Measurements from ENCODE around the gene SDHB. TPM values are rescaled to one million over a fixed set of nuclear protein-coding genes. Genes with fewer than 3 reads are reported as not detected.

Gene SDHB
- total RNA-seq, 1 donor, result 100 TPM

GRCh38 chr1:16970132-16970910 lies 83.5 kb downstream of the SDHB start:
- Histone ChIP-seq H3K4me3 (ENCODE audit: low read length) (no peak overlapping the region), H3K4me1 (ENCODE audit: insufficient read depth, low read length) (no peaks in the 10 kb centered on the region), H3K9me3 (ENCODE audit: low read depth, low read length) (no peaks in the 10 kb centered on the region), H3K27me3 (ENCODE audit: insufficient read depth, low read length) (no peaks in the 10 kb centered on the region)

- Histone ChIP-seq H3K27me3 (ENCODE audit: insufficient read depth, low read length) (no peaks in the 10 kb centered on the region), H3K4me3 (ENCODE audit: low read length) (no peak overlapping the region), H3K4me1 (ENCODE audit: insufficient read depth, low read length) (no peaks in the 10 kb centered on the region), H3K9me3 (ENCODE audit: low read depth, low read length) (no peaks in the 10 kb centered on the region)
Measured at GRCh38 chr1:16969651-16970050, 84.2 kb downstream of the SDHB start.

- Histone ChIP-seq H3K27me3 (ENCODE audit: insufficient read depth, low read length) (no peaks in the 10 kb centered on the region), H3K9me3 (ENCODE audit: low read depth, low read length) (no peaks in the 10 kb centered on the region), H3K4me3 (ENCODE audit: low read length) (no peak overlapping the region), H3K4me1 (ENCODE audit: insufficient read depth, low read length) (no peaks in the 10 kb centered on the region)
Measured at GRCh38 chr1:16969057-16969611, 84.7 kb downstream of the SDHB start.

Other genes with a start within 250 kb of the SDHB start
- under 0.01 TPM for gene RNU1-2, start 158.1 kb downstream of the SDHB start, total RNA-seq
- 27.8 TPM for gene CROCC, start 132.1 kb downstream of the SDHB start, total RNA-seq
- not detected for gene MFAP2, start 73.4 kb downstream of the SDHB start, total RNA-seq
- gene ATP13A2, start 42.1 kb downstream of the SDHB start, total RNA-seq, result 15.1 TPM
- gene PADI2, start 65.4 kb upstream of the SDHB start, total RNA-seq, result 9.1 TPM
- gene PADI1, start 151.1 kb upstream of the SDHB start, total RNA-seq, result not detected
- not detected for gene PADI3, start 195.1 kb upstream of the SDHB start, total RNA-seq